HepG2 (cell line): ENCODE measurements around the gene CD300LF. TPM values are rescaled to one million over a fixed set of nuclear protein-coding genes. Genes with fewer than 3 reads are reported as not detected.

ENCODE experiments used
- CC2D1A ChIP-seq: sonication (generic); formaldehyde crosslinking; IDR thresholded peaks from 2 replicates; pipeline ENCODE4 v1.8.1; 2023; ENCODE audit warnings: mild to moderate bottlenecking, missing genetic modification reagents
- FOXO1 ChIP-seq: sonication (generic); formaldehyde crosslinking; IDR thresholded peaks from 2 replicates; pipeline ENCODE4 v1.4.0; 2020; ENCODE audit warnings: missing genetic modification reagents
- MZF1 ChIP-seq: sonication (generic); formaldehyde crosslinking; IDR thresholded peaks from 2 replicates; pipeline ENCODE4 v1.8.1; 2023; ENCODE audit warnings: mild to moderate bottlenecking, missing genetic modification reagents, borderline replicate concordance
- PBX3 ChIP-seq: sonication (generic); formaldehyde crosslinking; IDR thresholded peaks from 2 replicates; pipeline ENCODE4 v1.8.1; 2023; ENCODE audit warnings: missing genetic modification reagents, inconsistent platforms, borderline replicate concordance
- SNAPC4 ChIP-seq: sonication (generic); formaldehyde crosslinking; IDR thresholded peaks from 2 replicates; pipeline ENCODE4 v1.4.0; 2020; ENCODE audit warnings: mild to moderate bottlenecking, missing genetic modification reagents
- SRSF1 ChIP-seq: fragments of 200-400 bp; formaldehyde crosslinking; optimal IDR thresholded peaks from 2 replicates; pipeline ENCODE3; 2017; ENCODE audit warnings: mild to moderate bottlenecking, low read depth, low read length, moderate library complexity
- ZNF142 ChIP-seq: sonication (generic); formaldehyde crosslinking; IDR thresholded peaks from 2 replicates; pipeline ENCODE4 v1.4.0; 2020; ENCODE audit warnings: missing genetic modification reagents
- ZNF160 ChIP-seq: sonication (generic); formaldehyde crosslinking; IDR thresholded peaks from 2 replicates; pipeline ENCODE4 v1.8.0; 2022; ENCODE audit warnings: mild to moderate bottlenecking, inconsistent platforms, missing genetic modification reagents
- ZNF3 ChIP-seq: IDR thresholded peaks from 2 replicates; pipeline ENCODE4 v1.7.0; 2017; ENCODE audit warnings: inconsistent platforms
- ZNF749 ChIP-seq: sonication (generic); formaldehyde crosslinking; IDR thresholded peaks from 2 replicates; pipeline ENCODE4 v1.8.0; 2022; ENCODE audit warnings: mild to moderate bottlenecking, missing genetic modification reagents, moderate library complexity, borderline replicate concordance
- polyA plus RNA-seq, 8 experiments: library from polyadenylated mRNA; depleted of rRNA in 3 of 8; stranded (reverse) in 7 of 8; unstranded in 1 of 8; fragments of >200 nt; fragmentation: Illumina TruSeq in 4 of 8; extraction: Trizol in 4 of 8; gene quantifications; 2 replicates each; pipeline versions ENCODE4 v1.2.1 to v1.2.3, GENCODE V29; 2011 to 2016; ENCODE audit warnings: low read depth in 4 of 8, missing spikeins in 1 of 8, mixed read lengths in 1 of 8; ENCODE audit not compliant: insufficient read depth in 1 of 8
- total RNA-seq, 5 experiments: library from RNA; depleted of rRNA; stranded (reverse); fragments of >200 nt; fragmentation: Illumina TruSeq; extraction: Trizol; gene quantifications; 2 replicates each; pipeline ENCODE4 v1.2.3, GENCODE V29; 2016; ENCODE audit warnings: low read depth in 1 of 5
- TF ChIP-seq, protein P1 (sequence below): sonication (generic); formaldehyde crosslinking; IDR thresholded peaks from 2 replicates; pipeline ENCODE4 v1.5.0; 2020; ENCODE audit warnings: missing genetic modification reagents
- TF ChIP-seq, protein P2 (sequence below), 2 experiments: sonication (generic) in 1 of 2; formaldehyde crosslinking in 1 of 2; IDR thresholded peaks; 2 replicates each; pipeline versions ENCODE4 v1.4.0 to v1.6.1; 2018 to 2020; ENCODE audit warnings: missing genetic modification reagents in 2 of 2, borderline replicate concordance in 1 of 2, low read depth in 1 of 2, mild to moderate bottlenecking in 1 of 2, missing biosample characterization in 1 of 2

CD300LF gene
- total and polyA plus RNA-seq, 2 of the 13 experiments (the other 11 are each of a cell fraction or from before 2014, with no cell fraction given): not detected

DNA sequence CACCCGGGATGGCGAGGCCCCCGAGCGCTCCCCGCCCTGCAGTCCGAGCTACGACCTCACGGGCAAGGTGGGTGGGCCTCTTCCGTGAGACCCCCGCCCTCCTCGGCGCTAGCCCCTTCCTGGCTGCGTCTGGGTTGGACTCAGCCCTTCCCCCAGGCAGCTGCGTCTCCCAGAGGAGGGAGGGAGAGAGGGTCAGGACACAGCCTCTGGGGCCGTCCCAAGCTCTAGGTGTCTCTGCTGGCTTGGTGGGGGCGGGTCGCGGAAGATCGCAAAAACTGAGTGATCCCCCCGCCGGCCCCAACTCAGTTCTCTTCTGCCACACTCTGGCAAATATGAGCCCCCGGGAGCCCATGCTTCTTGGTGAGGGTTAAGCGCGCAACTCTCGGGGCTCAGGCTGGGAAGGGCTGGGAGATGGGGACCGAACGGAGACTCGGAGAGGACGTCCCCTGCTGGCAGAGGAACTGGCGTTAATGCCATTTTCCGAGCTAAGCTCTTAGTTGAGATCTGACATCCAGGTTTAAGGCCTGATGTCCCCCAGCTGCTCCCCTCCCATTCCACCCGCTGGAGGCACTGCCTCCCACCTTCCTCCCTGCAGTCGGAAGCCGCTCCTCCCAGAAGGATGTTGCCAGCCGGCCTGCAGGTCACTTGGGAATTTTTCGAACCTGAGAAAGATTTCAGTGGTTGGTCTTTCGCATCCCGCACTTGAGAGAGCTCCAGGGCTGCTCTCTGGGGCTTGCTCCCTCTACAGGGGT, 24.8 kb upstream of the CD300LF start (continued):
- TF ChIP-seq, protein P1, sequence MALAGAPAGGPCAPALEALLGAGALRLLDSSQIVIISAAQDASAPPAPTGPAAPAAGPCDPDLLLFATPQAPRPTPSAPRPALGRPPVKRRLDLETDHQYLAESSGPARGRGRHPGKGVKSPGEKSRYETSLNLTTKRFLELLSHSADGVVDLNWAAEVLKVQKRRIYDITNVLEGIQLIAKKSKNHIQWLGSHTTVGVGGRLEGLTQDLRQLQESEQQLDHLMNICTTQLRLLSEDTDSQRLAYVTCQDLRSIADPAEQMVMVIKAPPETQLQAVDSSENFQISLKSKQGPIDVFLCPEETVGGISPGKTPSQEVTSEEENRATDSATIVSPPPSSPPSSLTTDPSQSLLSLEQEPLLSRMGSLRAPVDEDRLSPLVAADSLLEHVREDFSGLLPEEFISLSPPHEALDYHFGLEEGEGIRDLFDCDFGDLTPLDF: no peak
- TF ChIP-seq PBX3 (0 out of 2 replicates have a peak, but pooled peaks have one; percentile 40), SRSF1 (no peak), FOXO1 (CRISPR knock-in tag) (no peak), ZNF3 (CRISPR knock-in tag) (no peak), ZNF142 (0 out of 2 replicates have a peak, but pooled peaks have one; percentile 10), CC2D1A (CRISPR knock-in tag) (no peak), MZF1 (CRISPR knock-in tag) (0 out of 2 replicates have a peak, but pooled peaks have one; percentile 25), ZNF160 (no peak), SNAPC4 (CRISPR knock-in tag) (no peak), ZNF749 (0 out of 2 replicates have a peak, but pooled peaks have one; percentile 43)
- TF ChIP-seq, protein P2, sequence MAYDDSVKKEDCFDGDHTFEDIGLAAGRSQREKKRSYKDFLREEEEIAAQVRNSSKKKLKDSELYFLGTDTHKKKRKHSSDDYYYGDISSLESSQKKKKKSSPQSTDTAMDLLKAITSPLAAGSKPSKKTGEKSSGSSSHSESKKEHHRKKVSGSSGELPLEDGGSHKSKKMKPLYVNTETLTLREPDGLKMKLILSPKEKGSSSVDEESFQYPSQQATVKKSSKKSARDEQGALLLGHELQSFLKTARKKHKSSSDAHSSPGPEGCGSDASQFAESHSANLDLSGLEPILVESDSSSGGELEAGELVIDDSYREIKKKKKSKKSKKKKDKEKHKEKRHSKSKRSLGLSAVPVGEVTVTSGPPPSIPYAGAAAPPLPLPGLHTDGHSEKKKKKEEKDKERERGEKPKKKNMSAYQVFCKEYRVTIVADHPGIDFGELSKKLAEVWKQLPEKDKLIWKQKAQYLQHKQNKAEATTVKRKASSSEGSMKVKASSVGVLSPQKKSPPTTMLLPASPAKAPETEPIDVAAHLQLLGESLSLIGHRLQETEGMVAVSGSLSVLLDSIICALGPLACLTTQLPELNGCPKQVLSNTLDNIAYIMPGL (CRISPR knock-in tag; IDR thresholded peaks at IDR 0.05; ENCODE audit: borderline replicate concordance in 1 of 2, low read depth in 1 of 2): peak; percentile 3 to 43; a peak in 2 of 4 replicates
